CD8-positive, alpha-beta memory T cell (primary cell): Measurements from ENCODE around the gene CARHSP1. TPM values are rescaled to one million over a fixed set of nuclear protein-coding genes. Genes with fewer than 3 reads are reported as not detected.
A peak's percentile ranks its signal among the peaks of the same experiment; 100 is the strongest.
"Not testable (repeated sequence)": the region's sequence is repeated elsewhere in the genome, so short reads cannot be mapped to it uniquely, and the experiment has no call there.

ENCODE experiments used
- CTCF ChIA-PET: fragments of 350-600 bp; sonication (Branson Sonifier 250); formaldehyde crosslinking; loops from one replicate; lab custom pipeline; 2021; ENCODE audit warnings: antibody characterized with exemption; lab: Charles Lee
- POLR2A ChIA-PET: fragments of 350-600 bp; sonication (Branson Sonifier 250); formaldehyde crosslinking; loops from one replicate; lab custom pipeline; 2021; ENCODE audit warnings: antibody characterized with exemption; lab: Charles Lee
- DNase-seq, 5 donors: peaks; one replicate each; pipeline versions ENCODE4 v3.0.0 to v3.0.0-alpha.2; 2020 to 2022; ENCODE audit warnings: mixed read lengths in 1 of 5
- H3K27ac ChIP-seq: one replicate; pipeline ENCODE4 v1.7.0; 2013; ENCODE audit warnings: low read depth, mild to moderate bottlenecking, low read length, moderate library complexity
- H3K27me3 ChIP-seq: 2 replicates; pipeline ENCODE4 v1.7.0; 2013; ENCODE audit warnings: low read length, mild to moderate bottlenecking; ENCODE audit not compliant: insufficient read depth, poor library complexity, severe bottlenecking
- H3K36me3 ChIP-seq: 2 replicates; pipeline ENCODE4 v1.7.0; 2013; ENCODE audit warnings: mild to moderate bottlenecking, low read length, moderate library complexity; ENCODE audit not compliant: insufficient read depth
- H3K4me1 ChIP-seq: 2 replicates; pipeline ENCODE4 v1.7.0; 2013; ENCODE audit warnings: mild to moderate bottlenecking, low read length, moderate library complexity; ENCODE audit not compliant: insufficient read depth
- H3K4me3 ChIP-seq: 2 replicates; pipeline ENCODE4 v1.7.0; 2013; ENCODE audit warnings: mild to moderate bottlenecking, low read length
- H3K9me3 ChIP-seq: 2 replicates; pipeline ENCODE4 v1.7.0; 2013; ENCODE audit warnings: mild to moderate bottlenecking, low read length
- H3K27ac Mint-ChIP-seq, 8 donors: one replicate each; pipeline ENCODE4 v1.8.0; 2020 to 2021; ENCODE audit warnings: mixed read lengths in 8 of 8, mild to moderate bottlenecking in 6 of 8, inconsistent platforms in 3 of 8, moderate library complexity in 3 of 8
- H3K27me3 Mint-ChIP-seq, 2 donors: one replicate each; pipeline ENCODE4 v1.8.0; 2020 to 2021; ENCODE audit warnings: mixed read lengths in 2 of 2, mild to moderate bottlenecking in 1 of 2, moderate library complexity in 1 of 2
- H3K36me3 Mint-ChIP-seq, 3 donors: one replicate each; pipeline ENCODE4 v1.8.0; 2020 to 2021; ENCODE audit warnings: mixed read lengths in 3 of 3, inconsistent platforms in 1 of 3, mild to moderate bottlenecking in 1 of 3
- H3K4me1 Mint-ChIP-seq, 3 donors: one replicate each; pipeline ENCODE4 v1.8.0; 2020 to 2021; ENCODE audit warnings: mixed read lengths in 3 of 3, inconsistent platforms in 1 of 3, mild to moderate bottlenecking in 1 of 3
- H3K4me3 Mint-ChIP-seq, 7 donors: one replicate each; pipeline ENCODE4 v1.8.0; 2020 to 2021; ENCODE audit warnings: mixed read lengths in 7 of 7, mild to moderate bottlenecking in 6 of 7, moderate library complexity in 4 of 7, inconsistent platforms in 2 of 7
- H3K9me3 Mint-ChIP-seq, 5 donors: one replicate each; pipeline ENCODE4 v1.8.0; 2020 to 2022; ENCODE audit warnings: mixed read lengths in 5 of 5, mild to moderate bottlenecking in 3 of 5, moderate library complexity in 2 of 5, inconsistent platforms in 1 of 5
- polyA plus RNA-seq: library from polyadenylated mRNA; unstranded; fragments of 300-500 nt; fragmentation: Illumina TruSeq; gene quantifications from one replicate; pipeline ENCODE4 v1.2.3, GENCODE V29; 2021
- total RNA-seq, 2 experiments: library from RNA; stranded (reverse); gene quantifications; one replicate each; pipeline ENCODE4 v1.2.3, GENCODE V29; 2021

The CARHSP1 gene
- 10 to 100 TPM; 52.6 to 57.8 TPM for total RNA-seq
- polyA plus RNA-seq, result 58.5 TPM

- peaks cover 45 to 58% (median 47%) of the 10 kb centered on the region in 3 donors for H3K4me1 Mint-ChIP-seq
- H3K4me3 ChIP-seq, result peak within 1 kb of the TSS; percentile 77
- CTCF ChIA-PET, result interaction anchor here (0.9 to 4.8 kb wide), 5 partner anchors 9 to 140 kb away, joined by 3 to 51 read pairs (median 4); partner anchors contain the start of gene LITAFD
- no peaks in the 10 kb centered on the region for H3K27me3 ChIP-seq
- peaks cover 30% of the 10 kb centered on the region for H3K4me1 ChIP-seq
- POLR2A ChIA-PET, result interaction anchor here (0.8 to 2.4 kb wide), 11 partner anchors 12 to 225 kb away, joined by 3 to 17 read pairs (median 3); partner anchors contain the start of genes ABAT, HAPSTR1, PMM2 and TMEM186
- peak within 1 kb of the TSS; percentile 68 for H3K27ac ChIP-seq
- H3K36me3 Mint-ChIP-seq, result peaks cover 0 to 15% (median 0%) of the 10 kb centered on the region in 3 donors
- H3K9me3 Mint-ChIP-seq, result no peaks in the 10 kb centered on the region
- H3K27me3 Mint-ChIP-seq, result no peaks in the 10 kb centered on the region
- H3K4me3 Mint-ChIP-seq, result peak within 1 kb of the TSS; percentile 84 to 97 (median 95)
- H3K36me3 ChIP-seq, result peaks cover 5% of the 10 kb centered on the region
- H3K27ac Mint-ChIP-seq, result peak within 1 kb of the TSS; percentile 63 to 96 (median 88)
- peak; percentile 70 to 81 (median 80) for DNase-seq
- no peaks in the 10 kb centered on the region for H3K9me3 ChIP-seq
Measured at GRCh38 chr16:8868416-8869211, at the start of gene CARHSP1. CARHSP1 (minus strand) TSS chr16:8869006; CDS start chr16:8859328, 9,678 bp downstream.

DNA sequence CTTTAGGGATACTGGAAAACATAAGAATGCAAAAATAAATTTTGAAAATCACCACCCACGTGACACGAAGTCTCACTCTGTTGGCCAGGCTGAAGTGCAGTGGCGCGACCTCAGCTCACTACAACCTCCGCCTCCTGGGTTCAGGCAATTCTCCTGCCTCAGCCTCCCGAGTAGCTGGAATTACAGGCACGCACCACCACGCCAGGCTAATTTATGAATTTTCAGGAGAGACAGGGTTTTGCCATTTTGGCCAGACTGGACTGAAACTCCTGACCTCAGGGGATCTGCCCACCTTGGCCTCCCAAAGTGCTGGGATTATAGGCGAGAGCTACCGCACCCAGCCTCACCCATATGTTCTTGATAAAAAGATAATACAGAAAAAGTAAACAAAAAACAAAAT, 48.5 kb upstream of the CARHSP1 start:
- H3K27ac Mint-ChIP-seq, H3K9me3 ChIP-seq, DNase-seq, POLR2A ChIA-PET, H3K27me3 ChIP-seq, H3K4me3 ChIP-seq, H3K27ac ChIP-seq, CTCF ChIA-PET, H3K4me3 Mint-ChIP-seq, H3K27me3 Mint-ChIP-seq, H3K9me3 Mint-ChIP-seq: not testable (repeated sequence)
- peaks cover 76% of the 10 kb centered on the region for H3K36me3 ChIP-seq
- H3K4me1 ChIP-seq, result peaks cover 14% of the 10 kb centered on the region
- peaks cover 31 to 51% (median 44%) of the 10 kb centered on the region in 3 donors for H3K4me1 Mint-ChIP-seq
- peaks cover 10 to 96% (median 24%) of the 10 kb centered on the region in 3 donors for H3K36me3 Mint-ChIP-seq

- peaks cover 14% of the 10 kb centered on the region for H3K4me1 ChIP-seq
- no peaks in the 10 kb centered on the region for H3K9me3 Mint-ChIP-seq
- no peaks in the 10 kb centered on the region for H3K27me3 Mint-ChIP-seq
- H3K36me3 ChIP-seq, result peaks cover 73% of the 10 kb centered on the region
- H3K4me1 Mint-ChIP-seq, result peaks cover 32 to 50% (median 41%) of the 10 kb centered on the region in 3 donors
- H3K4me3 ChIP-seq, result no peak overlapping the region
- no peaks in the 10 kb centered on the region for H3K27me3 ChIP-seq
- DNase-seq, result no peak
- ChIA-PET POLR2A (interaction anchor here (0.6 kb wide), 1 partner anchor 20 kb away, joined by 3 read pairs; no protein-coding TSS in a partner anchor), CTCF (no interaction called here)
- no peaks in the 10 kb centered on the region for H3K9me3 ChIP-seq
- H3K36me3 Mint-ChIP-seq, result peaks cover 10 to 96% (median 24%) of the 10 kb centered on the region in 3 donors
- no peak overlapping the region for H3K27ac ChIP-seq
- peak overlapping the region in 2 of 8 donors; percentile 20 to 26 for H3K27ac Mint-ChIP-seq
- H3K4me3 Mint-ChIP-seq, result no peak overlapping the region
Measured at GRCh38 chr16:8916541-8917225, 47.9 kb upstream of the CARHSP1 start.

DNA sequence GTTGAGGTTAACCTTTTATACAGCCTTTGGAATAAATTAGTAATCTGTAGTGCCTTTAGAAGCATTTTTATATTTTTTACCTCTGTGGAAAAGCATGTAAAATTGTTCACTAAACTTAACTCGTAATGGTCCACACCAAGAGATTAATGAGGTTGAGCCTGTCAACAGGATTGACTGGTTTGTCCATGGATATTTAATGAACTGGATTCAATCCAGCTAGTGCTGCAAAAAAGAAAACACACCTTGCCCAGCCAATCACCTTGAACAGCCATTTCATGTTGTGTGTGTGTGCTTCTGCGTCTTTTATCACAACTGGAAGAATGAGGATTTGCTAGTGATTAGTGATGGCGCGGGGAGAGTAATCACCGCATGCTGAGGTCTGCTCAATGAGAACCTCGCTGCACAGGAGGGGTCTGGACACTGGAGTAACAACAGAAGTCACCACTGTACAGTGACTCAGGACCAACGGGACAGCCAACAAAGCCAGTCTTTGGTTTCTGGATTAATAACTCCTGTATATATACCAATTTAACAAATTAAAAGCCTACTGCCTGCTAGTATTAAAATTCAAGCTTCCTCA, 47.0 kb upstream of the CARHSP1 start:
- H3K36me3 Mint-ChIP-seq, result peaks cover 10 to 96% (median 25%) of the 10 kb centered on the region in 3 donors
- ChIA-PET POLR2A (interaction anchor here (0.6 kb wide), 1 partner anchor 21 kb away, joined by 3 read pairs; no protein-coding TSS in a partner anchor), CTCF (no interaction called here)
- H3K27me3 Mint-ChIP-seq, result no peaks in the 10 kb centered on the region
- H3K9me3 Mint-ChIP-seq, result no peaks in the 10 kb centered on the region
- Histone ChIP-seq H3K27ac (no peak overlapping the region), H3K9me3 (no peaks in the 10 kb centered on the region), H3K36me3 (peaks cover 76% of the 10 kb centered on the region), H3K27me3 (no peaks in the 10 kb centered on the region), H3K4me3 (no peak overlapping the region), H3K4me1 (peaks cover 14% of the 10 kb centered on the region)
- H3K4me1 Mint-ChIP-seq, result peaks cover 33 to 50% (median 37%) of the 10 kb centered on the region in 3 donors
- H3K4me3 Mint-ChIP-seq, result no peak overlapping the region
- DNase-seq, result no peak
- peak overlapping the region in 3 of 8 donors; percentile 20 to 32 (median 29) for H3K27ac Mint-ChIP-seq

DNA sequence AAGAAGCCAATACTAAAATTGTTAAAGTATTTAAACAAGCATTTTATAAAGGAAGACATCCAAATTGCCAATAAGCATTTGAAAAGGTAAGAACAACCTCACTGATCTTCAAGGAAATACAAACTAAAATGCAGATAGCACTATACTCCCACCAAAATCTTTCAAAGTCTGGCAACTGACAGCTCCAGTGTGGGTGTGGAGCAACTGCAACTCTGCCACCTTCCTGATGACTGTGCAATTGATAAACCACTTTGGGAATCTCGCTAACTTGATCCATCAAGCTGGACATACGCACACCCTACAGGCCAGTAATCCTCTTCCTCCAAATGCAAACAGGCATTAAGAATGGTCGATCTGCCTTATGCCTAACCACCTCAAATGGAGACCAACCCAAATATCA, 45.3 kb upstream of the CARHSP1 start:
- H3K4me1 Mint-ChIP-seq, result peaks cover 24 to 49% (median 32%) of the 10 kb centered on the region in 3 donors

GRCh38 chr16:8912793-8913192, 44.0 kb upstream of the CARHSP1 start:
- Histone ChIP-seq H3K27me3 (no peaks in the 10 kb centered on the region), H3K36me3 (peaks cover 79% of the 10 kb centered on the region), H3K4me3 (no peak overlapping the region), H3K9me3 (no peaks in the 10 kb centered on the region), H3K4me1 (peaks cover 12% of the 10 kb centered on the region), H3K27ac (no peak overlapping the region)
- Mint-ChIP-seq H3K9me3 (no peaks in the 10 kb centered on the region), H3K27me3 (no peaks in the 10 kb centered on the region), H3K4me3 (no peak overlapping the region), H3K4me1 (peaks cover 31 to 53% (median 35%) of the 10 kb centered on the region in 3 donors), H3K36me3 (peaks cover 5 to 95% (median 30%) of the 10 kb centered on the region in 3 donors), H3K27ac (peak overlapping the region in 3 of 8 donors; percentile 31 to 83 (median 32))
- DNase-seq, result no peak
- CTCF ChIA-PET, result no interaction called here
- POLR2A ChIA-PET, result no interaction called here

More for the DNA sequence above, 45.3 kb upstream of the CARHSP1 start:
- H3K27ac ChIP-seq, result no peak overlapping the region
- peaks cover 8% of the 10 kb centered on the region for H3K4me1 ChIP-seq
- H3K27me3 ChIP-seq, result no peaks in the 10 kb centered on the region
- H3K27me3 Mint-ChIP-seq, result no peaks in the 10 kb centered on the region
- DNase-seq, result no peak
- CTCF ChIA-PET, result interaction anchor here (1.2 to 1.3 kb wide), 2 partner anchors 22 to 95 kb away, joined by 3 read pairs; no protein-coding TSS in a partner anchor
- peak overlapping the region in 4 of 8 donors; percentile 46 to 61 (median 50) for H3K27ac Mint-ChIP-seq
- no peak overlapping the region for H3K4me3 ChIP-seq
- no peaks in the 10 kb centered on the region for H3K9me3 Mint-ChIP-seq
- H3K9me3 ChIP-seq, result no peaks in the 10 kb centered on the region
- H3K36me3 ChIP-seq, result peaks cover 76% of the 10 kb centered on the region
- no peak overlapping the region for H3K4me3 Mint-ChIP-seq
- H3K36me3 Mint-ChIP-seq, result peaks cover 5 to 95% (median 26%) of the 10 kb centered on the region in 3 donors
- POLR2A ChIA-PET, result no interaction called here

DNA sequence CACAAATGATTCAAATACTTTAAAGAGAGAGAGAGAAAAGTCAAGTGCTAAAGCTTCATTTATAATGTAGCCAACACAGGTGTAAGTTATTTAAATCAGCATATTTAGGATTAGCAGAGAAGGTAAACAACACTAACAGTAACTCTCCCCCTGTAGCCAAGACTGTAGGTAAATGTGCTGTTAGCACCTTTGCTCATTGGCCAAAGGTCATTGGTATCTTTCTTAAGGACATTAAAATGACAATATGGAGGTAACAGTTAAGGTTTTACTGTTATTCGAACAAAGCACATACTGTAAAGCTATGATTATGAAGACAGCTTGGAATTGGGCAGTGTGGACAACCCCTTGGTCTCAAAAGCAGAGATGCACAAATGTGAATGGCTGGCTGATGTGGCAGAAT, 42.0 kb upstream of the CARHSP1 start:
- Mint-ChIP-seq H3K9me3 (no peaks in the 10 kb centered on the region), H3K4me1 (peaks cover 23 to 43% (median 29%) of the 10 kb centered on the region in 3 donors), H3K36me3 (peaks cover 5 to 94% (median 31%) of the 10 kb centered on the region in 3 donors), H3K27me3 (no peaks in the 10 kb centered on the region), H3K4me3 (no peak overlapping the region), H3K27ac (peak overlapping the region in 4 of 8 donors; percentile 46 to 77 (median 54))
- CTCF ChIA-PET, result no interaction called here
- H3K4me3 ChIP-seq, result no peak overlapping the region
- peaks cover 12% of the 10 kb centered on the region for H3K4me1 ChIP-seq
- H3K27ac ChIP-seq, result no peak overlapping the region
- no peaks in the 10 kb centered on the region for H3K27me3 ChIP-seq
- no peaks in the 10 kb centered on the region for H3K9me3 ChIP-seq
- no peak for DNase-seq
- POLR2A ChIA-PET, result no interaction called here
- H3K36me3 ChIP-seq, result peaks cover 82% of the 10 kb centered on the region
